Posterior vena cava (tissue), 2 donors: Measurements from ENCODE around the gene ZNF536. TPM values are rescaled to one million over a fixed set of nuclear protein-coding genes. Genes with fewer than 3 reads are reported as not detected.

Experiments used
- DNase-seq: peaks from one replicate; pipeline ENCODE4 v3.0.0-alpha.2; 2020; ENCODE audit warnings: low spot score
- intact Hi-C, 2 donors: fragments of 100-400 bp; cut with DNase I; formaldehyde crosslinking; loops; one replicate each; pipeline versions ENCODE4 v1.14.1 to v1.14.2; 2022 to 2023
- total RNA-seq, 2 donors: library from RNA; stranded (reverse); fragmentation: NEBNext Ultra II Directional; extraction: Animal tissue kit (Norgen Biotek cat#: 25700); gene quantifications; one replicate each; pipeline ENCODE4 v1.2.1, GENCODE V29; 2021
- donor health status: DM: yes; HTN: yes; CAD: no.
- donor health status: DM: yes; HTN: yes; CAD: no.

The ZNF536 gene
- total RNA-seq, 2 donors from 2014 or later = 2.8 to 3.6 TPM

DNA sequence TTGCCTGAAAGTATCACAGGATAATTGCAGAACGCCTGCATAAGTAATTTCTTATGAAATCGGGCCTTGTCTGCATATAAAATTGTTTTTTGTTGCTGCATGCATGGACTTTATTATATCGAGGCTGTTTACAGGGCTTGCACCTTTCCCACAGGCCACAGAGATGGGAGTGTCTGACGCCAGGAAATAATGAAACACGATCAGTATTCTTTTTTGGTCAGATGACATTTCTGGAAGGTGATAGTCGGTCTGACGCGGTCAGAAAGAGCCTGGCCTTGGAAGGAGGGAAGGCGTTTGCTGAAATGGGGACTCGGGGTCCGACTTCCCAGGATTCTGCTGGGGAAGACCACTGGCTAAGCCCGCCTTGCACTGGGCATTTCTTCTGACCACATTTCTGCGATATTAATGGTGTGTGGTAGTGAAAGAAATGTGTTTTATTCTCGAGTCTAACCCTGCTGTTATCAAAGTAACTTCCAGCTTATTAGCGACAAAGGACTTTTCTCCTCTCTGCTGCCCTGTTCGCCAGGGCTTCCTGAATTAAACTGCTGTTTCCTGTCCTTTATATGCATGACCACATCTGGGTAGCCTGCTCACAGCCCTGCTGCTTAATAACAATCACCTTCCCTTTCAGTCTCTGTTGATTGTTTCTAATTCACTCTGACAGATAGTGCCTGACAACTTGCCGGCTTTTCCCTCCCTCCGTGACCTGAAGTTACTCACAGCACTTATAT lies 11.6 kb upstream of the ZNF536 start:
- DNase-seq = peak; percentile 31
- intact Hi-C loops = no loop called here

DNA sequence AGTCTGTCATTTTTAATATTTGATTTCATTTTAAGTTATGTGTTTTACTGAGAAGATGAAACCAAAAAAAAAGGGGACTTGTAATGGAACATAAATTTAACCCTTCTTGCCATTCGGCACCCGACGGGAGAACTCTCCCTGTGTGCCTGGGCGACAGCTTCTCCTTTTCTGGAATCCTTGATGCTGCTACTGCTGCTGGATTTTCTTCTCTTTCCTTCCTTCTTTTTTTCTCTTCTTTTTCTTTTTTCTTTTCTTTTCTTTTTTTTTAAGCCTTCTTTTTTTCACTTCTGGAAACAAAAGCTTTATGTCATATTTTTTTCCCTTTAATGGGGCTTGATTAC lies 11.1 kb upstream of the ZNF536 start:
- DNase-seq = peak; percentile 20
- intact Hi-C loops = no loop called here

DNA sequence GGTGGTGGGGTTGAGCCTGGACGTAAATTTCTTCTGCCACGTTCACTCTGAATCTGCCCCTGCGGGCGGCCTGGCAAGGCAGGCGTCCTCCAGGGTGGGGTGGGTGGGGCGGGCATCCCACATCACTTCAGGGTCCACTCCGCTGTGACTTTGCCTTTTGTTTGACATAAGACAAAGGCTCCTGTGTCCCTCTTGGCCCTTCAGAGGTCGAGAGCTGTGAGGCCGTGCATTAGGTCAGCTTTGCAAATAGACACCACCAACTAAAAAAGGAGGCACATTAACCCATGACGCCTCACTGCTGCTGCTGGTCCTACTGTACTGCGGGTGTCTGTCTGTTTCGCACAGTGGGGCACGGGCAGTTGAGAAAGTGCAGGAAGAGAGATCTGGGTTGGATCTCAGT lies 10.5 kb upstream of the ZNF536 start:
- DNase-seq = peak; percentile 17
- intact Hi-C loops = no loop called here

DNA sequence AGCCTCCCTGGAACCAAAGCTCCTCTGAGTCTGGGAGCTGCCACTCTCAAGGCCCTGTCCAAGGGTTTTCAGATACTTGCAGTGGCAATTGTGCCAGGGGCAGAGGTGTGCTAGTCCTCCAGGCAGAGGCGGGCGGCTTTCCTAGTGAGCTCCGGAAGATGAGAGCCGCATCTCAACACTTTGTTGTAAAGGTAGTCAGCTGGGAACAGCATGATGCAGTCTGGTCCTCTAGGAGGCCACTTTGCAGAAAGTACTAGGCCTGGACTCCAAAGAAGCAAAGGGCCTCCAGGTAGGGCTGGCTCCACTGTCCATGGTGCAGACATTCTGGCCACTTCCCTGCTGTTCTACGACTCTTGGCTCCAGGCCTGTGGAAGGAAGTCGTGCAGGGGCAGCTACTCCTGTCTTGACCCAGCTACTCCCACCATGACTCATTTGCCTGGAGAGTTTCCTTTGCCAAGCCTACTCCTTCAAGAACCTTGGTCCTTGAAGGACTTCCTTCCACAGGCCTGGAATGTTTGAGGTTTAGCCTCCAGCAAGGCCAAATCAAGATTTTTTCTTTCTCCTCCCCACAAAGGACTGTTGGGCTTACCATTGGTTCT lies 9.9 kb upstream of the ZNF536 start:
- intact Hi-C loops = no loop called here
- DNase-seq = peak; percentile 52

DNA sequence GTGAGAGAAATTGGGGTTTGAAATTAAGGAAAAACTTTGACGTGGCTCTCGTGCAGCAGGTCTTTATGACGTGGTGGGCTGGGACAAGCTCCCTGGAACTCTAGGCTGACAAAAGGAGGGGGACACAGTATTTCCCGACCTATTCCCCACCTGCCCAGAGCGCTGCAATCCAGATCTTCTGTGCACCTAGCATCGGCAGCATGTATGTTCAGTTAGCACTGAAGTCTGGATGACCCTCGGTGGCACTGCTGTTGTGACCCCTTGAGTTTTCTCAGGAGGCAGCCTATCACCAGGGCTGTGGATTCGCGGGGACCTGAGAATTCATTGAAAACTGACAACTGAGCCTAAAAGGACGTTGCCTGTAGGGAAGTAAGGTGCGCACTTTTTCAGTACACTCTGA lies 9.1 kb upstream of the ZNF536 start:
- intact Hi-C loops = no loop called here
- peak; percentile 31 for DNase-seq

DNA sequence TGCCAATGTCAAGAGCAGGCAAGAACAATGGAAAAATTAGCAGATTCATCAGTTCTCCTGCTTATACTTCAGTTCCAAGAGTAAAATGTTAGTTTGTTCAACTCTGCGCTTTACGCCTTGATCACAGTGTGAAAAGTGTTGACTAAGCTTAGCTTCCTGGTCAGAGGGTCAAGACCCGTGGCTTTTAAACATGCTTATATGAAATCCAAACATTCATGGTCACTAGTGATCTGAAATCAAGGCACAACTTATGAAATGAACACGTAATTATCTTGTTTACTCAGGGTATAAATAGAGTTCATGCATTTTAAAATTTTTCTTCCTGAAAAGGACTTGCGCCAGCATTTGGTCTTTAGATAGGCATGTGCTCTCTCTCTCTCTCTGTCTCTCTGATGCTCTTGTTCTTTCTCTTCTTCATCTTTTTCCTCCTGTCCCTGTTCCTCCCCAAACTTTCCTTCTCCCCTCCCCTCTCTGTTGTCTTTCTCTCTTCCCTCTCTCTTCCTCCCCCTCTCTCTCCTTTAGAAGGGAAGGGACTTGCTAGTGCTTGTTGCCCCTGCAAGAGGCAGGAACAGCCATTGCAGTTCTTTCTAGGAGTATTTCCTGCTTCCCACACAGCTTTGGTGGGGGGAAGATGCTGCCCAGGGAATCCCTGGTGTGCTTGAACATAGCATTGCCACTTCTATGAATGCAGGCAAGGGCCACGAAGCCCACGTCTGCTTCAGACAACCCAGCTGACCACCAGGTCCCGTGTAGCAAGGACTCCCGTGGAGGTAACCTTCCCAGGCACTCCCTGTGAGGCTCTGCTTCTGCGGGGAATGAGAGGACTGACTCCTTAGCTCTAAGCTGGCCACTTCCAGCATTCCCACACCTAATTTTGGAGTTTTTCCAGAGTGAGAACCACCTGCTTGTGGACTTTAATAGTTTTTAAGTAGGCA lies 7.1 kb upstream of the ZNF536 start:
- peak; percentile 49 for DNase-seq
- intact Hi-C loops = no loop called here

GRCh38 chr19:30366282-30366681 lies 5.9 kb upstream of the ZNF536 start:
- DNase-seq = no peak
- intact Hi-C loops = no loop called here

- peak; percentile 51 for DNase-seq
- intact Hi-C loops = no loop called here
Observed at GRCh38 chr19:30367006-30367405, 5.2 kb upstream of the ZNF536 start.

DNA sequence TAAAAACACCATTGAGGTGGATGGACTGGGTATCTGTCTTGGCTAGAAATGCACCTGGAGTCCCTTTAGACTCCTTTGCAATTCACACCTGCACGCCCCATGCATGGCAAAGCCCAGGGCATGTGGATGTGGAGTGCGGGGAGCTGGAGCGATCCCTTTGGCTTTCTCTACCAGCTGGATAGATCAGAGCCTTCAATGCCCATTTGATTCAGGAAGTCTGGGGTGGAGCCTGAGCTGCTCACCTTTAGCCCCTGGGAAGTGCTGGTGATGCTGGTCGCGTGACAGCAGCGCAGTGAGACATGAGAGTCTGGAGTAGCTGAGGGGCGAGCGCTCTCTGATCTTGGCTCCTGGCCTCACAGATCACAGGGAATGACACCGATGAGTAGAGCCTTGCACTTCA lies 4.8 kb upstream of the ZNF536 start:
- peak; percentile 24 for DNase-seq
- intact Hi-C loops = no loop called here

DNA sequence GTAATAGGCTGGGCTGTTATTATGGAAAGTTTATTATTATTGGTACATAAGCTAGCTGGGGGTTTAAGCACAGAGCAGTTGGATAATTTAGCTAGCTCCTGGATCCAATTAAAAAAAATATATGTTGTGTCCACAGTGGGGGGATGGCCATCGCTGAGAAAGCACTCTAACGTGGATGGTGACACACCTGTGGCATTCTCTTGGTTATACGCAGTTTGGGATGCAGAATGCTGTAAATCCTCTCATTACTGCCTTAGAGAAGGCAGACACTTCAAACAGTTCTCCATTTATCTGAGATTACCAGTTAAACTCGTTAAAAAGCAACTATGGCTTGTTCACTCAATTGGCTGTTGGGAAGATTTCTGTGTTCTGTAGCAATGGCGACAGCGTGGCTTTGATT lies 2.4 kb upstream of the ZNF536 start:
- intact Hi-C loops = no loop called here
- no peak for DNase-seq

GRCh38 chr19:30371161-30371836 lies 885 bp upstream of the ZNF536 start:
- intact Hi-C loops = no loop called here
- no peak for DNase-seq

DNA sequence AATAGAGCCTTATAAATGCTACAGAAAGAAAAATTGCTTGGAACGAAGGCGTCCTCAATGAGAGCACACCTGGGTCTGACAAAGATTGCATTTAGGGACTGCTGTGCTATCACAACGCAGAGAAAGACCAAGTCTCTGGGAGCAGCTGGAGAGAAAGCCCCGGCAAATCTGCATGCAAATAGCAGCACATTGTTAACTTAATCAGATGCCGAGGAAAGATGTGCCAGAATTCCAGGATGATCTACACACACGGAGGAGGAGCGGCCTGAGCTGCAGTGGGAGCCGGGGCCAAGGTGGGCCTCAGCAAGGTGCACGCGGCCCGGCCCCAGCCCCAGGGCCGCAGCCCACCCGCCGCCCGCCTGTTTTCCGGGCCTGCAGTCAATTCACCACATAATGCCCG lies 1.4 kb downstream of the ZNF536 start:
- intact Hi-C loops = no loop called here
- peak; percentile 40 for DNase-seq

DNA sequence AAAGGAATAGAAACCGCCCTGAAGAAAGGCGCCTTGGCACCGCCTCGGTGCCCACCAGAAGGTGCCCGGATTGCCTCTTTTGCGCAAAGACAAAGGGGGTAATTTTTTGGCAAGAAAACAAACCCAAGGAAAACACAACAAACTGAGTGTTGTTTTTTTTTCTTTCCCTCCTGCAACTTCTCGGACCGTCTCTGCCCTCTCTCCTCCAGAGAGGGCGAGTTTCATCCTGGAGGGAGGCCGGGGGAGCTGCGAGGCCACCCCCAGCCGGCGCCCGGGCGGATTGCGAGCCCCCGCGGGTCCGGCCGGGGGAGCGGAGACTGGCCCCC lies 2.3 kb downstream of the ZNF536 start:
- no peak for DNase-seq
- intact Hi-C loops = no loop called here

DNA sequence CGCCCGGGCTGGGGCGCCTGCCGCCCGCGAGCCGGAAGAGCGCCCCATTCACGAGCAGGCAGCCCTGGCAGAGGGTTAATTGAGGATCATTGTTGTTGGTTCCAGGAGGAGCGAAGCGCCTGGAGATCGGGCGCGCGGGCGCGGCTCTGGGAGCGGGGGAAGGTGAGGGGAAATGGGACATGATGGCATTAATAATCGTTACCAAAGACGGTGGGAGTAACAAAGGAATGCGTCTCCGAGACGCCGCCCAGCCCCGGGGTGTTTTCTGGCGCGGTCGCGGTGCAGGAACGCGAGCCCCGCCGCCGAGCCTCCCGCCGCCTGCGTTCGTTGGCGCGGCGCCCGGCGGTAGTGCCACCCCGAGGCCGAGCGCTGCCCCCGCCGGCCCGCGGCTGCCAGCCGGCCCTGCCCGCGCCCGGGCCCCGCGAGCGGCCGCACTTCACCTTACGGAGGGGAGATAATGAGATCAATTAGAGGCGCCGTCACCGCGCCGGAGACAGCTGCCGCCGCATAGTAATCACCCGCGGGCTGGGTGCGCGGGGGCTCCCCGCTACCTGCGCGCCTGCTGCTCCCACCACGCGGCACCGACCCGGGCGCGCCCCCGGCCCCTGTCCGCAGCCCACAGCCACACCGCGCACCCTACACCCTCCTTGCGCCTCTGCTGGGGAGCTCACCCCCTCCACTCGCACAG lies 2.8 kb downstream of the ZNF536 start:
- intact Hi-C loops = no loop called here
- peak; percentile 64 for DNase-seq

DNA sequence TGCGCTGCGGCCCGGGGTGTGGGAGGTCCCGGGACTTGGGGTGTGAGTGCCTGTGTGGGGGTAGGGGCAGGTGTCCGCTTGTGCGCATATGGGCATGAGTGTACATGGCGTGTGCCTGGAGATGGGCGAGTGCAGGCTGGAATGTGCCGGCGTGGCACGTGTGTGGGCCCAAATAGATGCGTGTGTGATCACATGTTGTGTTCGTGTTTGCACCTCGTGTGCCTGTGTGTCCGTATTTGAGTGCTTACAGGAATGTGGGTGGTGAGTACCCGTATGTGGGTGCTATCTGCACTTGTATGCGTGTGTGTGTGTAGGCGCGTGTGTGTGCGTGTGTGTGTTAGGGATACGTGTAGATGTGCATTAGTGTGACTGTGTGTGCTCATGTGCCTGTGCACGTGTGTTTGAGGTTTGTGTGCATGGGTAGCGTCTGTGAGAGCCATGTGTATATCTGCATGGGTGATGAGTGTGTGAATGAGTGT lies 3.4 kb downstream of the ZNF536 start:
- intact Hi-C loops = no loop called here
- DNase-seq = no peak

GRCh38 chr19:30376272-30376671 lies 4.1 kb downstream of the ZNF536 start:
- DNase-seq = peak; percentile 42
- intact Hi-C loops = no loop called here

DNA sequence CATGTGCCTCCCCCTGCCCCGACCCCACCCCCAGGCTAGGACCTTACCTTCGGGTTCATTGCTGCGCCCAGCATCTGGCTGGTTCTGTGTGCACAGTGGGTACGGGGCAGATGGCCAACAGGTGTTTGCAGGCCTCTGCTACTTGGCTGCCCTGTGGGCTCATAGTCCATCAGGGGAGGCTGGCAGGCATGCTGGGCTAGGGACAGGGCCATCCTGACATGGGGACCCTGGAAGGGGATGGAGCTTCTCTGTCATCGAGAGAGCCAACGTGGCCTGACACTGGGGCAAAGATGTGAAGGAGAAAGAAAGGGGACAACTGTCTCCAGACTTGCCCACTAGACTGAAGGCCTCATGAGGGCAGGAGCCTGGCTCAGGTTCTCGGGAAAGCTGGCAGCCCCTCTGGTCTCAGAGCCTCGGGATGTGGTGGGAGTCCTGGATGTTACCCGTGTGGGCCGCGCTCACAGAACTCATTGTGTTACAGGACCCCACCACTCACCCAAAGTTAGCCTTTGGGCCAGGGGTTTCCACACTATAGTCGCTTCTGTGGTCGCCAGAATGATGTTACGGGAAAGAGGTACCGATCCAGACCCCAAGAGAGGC lies 4.7 kb downstream of the ZNF536 start:
- DNase-seq = peak; percentile 67

GRCh38 chr19:30378701-30379100 lies 6.5 kb downstream of the ZNF536 start:
- intact Hi-C loops = no loop called here
- peak; percentile 18 for DNase-seq

More for the DNA sequence above, 4.7 kb downstream of the ZNF536 start:
- intact Hi-C loops = no loop called here
